Midbrain (tissue), 1 donor: ENCODE data around the gene ZSCAN32.

ENCODE experiments used
- DNase-seq: peaks from one replicate; lab custom pipeline; 2025; lab: John Stamatoyannopoulos, UW

Gene ZSCAN32

DNA sequence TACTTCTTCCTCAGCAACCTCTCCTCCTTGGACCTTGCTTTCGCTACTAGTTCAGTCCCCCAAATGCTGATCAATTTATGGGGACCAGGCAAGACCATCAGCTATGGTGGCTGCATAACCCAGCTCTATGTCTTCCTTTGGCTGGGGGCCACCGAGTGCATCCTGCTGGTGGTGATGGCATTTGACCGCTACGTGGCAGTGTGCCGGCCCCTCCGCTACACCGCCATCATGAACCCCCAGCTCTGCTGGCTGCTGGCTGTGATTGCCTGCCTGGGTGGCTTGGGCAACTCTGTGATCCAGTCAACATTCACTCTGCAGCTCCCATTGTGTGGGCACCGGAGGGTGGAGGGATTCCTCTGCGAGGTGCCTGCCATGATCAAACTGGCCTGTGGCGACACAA is 44.7 kb downstream of the ZSCAN32 start:
- DNase-seq = no peak

DNA sequence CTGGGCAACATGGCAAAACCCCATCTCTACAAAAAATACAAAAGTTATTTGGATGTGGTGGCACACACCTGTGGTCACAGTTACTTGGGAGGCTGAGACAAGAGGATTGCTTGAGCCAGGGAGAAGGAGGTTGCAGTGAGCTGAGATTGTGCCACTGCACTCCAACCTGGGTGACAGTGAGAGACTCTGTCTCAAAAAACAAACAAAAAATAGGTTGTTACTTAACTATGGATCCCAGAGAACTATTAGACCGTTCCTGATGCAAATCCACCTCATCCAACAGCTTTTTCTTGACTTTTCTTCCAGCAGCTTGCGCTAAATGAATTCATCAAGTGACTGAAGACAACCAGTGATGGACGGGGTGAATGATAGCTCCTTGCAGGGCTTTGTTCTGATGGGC is 45.2 kb downstream of the ZSCAN32 start, which contains the start of gene OR2C1:
OR2C1 (plus strand) TSS at position 301 of the 400 bp plus-strand sequence; CDS start at position 353, 52 bp downstream.
- DNase-seq = no peak

DNA sequence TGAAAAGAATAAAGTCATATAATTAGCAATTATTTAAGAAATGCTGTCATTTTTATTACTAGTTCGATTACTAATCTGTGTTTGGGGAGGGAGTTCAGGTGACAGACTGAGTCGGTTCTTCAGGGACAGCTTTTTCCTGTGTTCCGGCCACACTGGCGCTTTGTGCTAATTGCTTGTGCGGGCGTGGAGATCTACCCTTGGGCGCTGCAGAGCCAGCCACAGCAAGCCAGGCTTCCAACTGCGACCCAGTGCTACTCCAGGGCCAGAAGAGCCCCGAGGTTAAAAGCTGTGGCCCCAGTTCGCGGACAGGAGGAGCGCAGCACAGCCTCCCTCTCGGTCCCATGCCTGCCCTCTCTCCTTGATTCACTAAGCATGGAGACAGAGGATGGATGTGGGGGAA is 51.6 kb downstream of the ZSCAN32 start:
- DNase-seq = no peak

DNA sequence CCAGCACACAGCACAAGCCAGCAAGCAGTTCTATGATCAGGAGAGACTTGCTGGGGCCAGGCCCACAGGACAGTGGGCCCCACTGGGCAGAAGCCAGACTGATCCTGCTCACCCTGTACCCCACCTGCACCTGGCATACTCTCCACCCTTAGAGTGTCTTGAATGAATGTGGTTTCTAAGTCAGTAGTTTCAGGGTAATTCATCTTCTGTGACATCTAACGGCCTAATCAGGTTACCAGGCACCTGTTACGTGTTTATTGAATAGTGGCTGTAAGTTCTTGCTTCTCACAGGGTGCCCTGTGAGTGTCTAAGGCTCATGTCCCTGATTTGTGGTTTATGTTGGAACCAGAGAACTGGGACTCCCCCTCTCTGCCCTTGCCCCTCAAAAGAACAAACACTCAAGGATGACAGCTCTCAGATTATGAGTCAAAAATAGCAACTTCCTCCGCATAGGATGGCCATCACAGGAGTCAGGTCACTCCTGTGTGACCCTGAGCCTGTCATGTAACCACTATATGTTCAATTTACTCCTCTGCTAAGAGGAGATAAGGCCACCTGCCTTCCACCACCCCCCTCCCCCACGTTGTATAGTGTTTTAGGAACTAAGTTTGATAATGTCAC is 52.1 kb downstream of the ZSCAN32 start:
- DNase-seq = no peak

DNA sequence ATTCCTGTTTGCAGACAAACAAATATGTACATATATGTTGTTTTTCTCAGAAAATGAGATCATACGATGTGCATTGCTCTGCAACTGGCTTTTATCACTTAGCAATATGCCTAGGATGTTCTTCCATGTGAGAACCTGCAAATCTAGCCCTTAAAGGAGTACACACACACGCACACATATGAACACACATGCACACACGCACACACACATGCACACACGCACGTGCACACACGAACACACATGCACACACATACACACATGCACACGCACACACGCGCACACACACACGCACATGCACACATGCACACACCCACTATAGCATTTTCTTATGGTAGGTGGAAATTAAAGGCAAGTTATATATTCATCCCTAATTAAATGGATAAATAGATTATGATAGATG is 53.2 kb downstream of the ZSCAN32 start:
- DNase-seq = no peak

DNA sequence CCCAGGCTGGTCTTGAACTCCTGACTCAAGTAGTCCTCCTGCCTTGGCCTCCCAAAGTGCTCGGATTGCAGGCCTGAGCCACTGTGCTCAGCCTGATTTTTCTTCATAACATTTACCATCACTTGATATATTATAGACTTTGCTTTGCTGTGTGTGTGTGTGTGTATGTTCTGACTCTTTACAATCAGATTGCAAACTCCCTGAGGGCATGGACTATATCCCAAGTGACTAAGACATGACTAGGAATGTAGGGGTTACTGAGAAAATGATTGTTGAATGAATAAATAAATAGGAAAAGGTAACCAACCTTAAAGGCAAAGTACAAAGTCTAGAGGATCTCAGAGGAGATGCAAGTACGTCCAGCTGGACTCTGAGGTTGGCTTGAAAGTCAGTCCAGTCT is 54.8 kb downstream of the ZSCAN32 start:
- DNase-seq = no peak
